MM.1S (cell line): ENCODE measurements around the gene PAXX.

ENCODE experiments used
- EZH2 ChIP-seq: fragments of 300-600 bp; sonication (generic); optimal IDR thresholded peaks from 2 replicates; pipeline ENCODE3; 2017; ENCODE audit warnings: low read depth, mild to moderate bottlenecking, antibody characterized with exemption, low read length, mixed read lengths
- EZH2phosphoT487 ChIP-seq: fragments of 300-600 bp; sonication (generic); IDR thresholded peaks from 2 replicates; pipeline ENCODE4 v1.6.1; 2018; ENCODE audit warnings: antibody characterized with exemption, low read length
- TF ChIP-seq, protein P1 (sequence below): fragments of 300-600 bp; sonication (generic); IDR thresholded peaks from 2 replicates; pipeline ENCODE4 v1.5.1; 2016; ENCODE audit warnings: antibody characterized with exemption, low read length, mixed read lengths

DNA sequence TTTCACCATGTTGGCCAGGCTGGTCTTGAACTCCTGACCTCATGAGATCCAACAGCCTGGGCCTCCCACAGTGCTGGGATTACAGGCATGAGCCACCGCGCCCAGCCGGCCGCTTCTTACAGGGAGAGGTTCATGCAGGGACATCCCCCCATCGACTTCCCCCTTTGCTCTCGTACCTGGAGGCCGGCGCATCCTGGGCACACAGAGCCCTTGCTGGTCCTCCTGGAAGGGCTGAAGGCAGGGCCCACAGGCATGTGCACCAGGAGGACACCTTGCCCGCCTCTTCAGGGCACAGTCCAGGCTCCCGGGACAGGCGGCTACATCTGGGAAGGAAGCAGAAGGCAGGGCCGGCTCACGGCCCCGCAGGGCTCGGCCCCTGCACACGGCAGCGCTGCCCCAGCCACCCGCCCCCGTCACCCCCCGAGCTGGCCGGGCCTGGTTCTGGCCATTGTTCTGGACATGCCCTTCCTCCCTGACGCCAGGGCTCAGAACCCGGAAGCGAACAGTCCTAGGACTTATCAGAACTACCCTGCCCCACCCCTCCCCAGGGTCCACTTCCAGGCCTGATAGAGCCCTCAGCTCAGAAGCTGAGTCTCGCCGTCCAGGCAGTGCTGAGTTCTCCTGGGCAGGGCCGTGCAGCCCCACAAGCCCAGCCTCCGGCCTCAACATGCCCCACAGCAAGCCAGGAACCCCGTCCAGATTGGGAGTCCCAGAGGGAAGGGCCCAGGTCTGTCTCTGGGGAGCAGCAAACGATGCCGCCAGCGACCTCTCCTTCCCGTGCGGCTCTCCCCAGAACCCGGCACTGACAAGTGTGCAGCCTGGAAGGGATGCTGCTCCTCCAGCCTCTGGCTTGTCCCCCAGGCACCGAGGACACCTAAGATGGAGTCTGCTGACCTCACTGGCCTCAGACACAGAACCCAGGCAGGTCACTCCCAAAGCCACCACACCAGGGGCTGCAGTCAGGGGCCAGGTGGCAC is 50.8 kb downstream of the PAXX start:
- TF ChIP-seq, protein P1, sequence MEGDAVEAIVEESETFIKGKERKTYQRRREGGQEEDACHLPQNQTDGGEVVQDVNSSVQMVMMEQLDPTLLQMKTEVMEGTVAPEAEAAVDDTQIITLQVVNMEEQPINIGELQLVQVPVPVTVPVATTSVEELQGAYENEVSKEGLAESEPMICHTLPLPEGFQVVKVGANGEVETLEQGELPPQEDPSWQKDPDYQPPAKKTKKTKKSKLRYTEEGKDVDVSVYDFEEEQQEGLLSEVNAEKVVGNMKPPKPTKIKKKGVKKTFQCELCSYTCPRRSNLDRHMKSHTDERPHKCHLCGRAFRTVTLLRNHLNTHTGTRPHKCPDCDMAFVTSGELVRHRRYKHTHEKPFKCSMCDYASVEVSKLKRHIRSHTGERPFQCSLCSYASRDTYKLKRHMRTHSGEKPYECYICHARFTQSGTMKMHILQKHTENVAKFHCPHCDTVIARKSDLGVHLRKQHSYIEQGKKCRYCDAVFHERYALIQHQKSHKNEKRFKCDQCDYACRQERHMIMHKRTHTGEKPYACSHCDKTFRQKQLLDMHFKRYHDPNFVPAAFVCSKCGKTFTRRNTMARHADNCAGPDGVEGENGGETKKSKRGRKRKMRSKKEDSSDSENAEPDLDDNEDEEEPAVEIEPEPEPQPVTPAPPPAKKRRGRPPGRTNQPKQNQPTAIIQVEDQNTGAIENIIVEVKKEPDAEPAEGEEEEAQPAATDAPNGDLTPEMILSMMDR, result no peak
- TF ChIP-seq EZH2phosphoT487 (no peak), EZH2 (no peak)
